ENCODE results near the gene ACTL6A.
"Not testable (repeated sequence)": the region's sequence is repeated elsewhere in the genome, so short reads cannot be mapped to it uniquely, and the experiment has no call there.

GRCh38 chr3:179516461-179517251, 46.1 kb upstream of the ACTL6A start:
- TF ChIP-seq, protein P1, sequence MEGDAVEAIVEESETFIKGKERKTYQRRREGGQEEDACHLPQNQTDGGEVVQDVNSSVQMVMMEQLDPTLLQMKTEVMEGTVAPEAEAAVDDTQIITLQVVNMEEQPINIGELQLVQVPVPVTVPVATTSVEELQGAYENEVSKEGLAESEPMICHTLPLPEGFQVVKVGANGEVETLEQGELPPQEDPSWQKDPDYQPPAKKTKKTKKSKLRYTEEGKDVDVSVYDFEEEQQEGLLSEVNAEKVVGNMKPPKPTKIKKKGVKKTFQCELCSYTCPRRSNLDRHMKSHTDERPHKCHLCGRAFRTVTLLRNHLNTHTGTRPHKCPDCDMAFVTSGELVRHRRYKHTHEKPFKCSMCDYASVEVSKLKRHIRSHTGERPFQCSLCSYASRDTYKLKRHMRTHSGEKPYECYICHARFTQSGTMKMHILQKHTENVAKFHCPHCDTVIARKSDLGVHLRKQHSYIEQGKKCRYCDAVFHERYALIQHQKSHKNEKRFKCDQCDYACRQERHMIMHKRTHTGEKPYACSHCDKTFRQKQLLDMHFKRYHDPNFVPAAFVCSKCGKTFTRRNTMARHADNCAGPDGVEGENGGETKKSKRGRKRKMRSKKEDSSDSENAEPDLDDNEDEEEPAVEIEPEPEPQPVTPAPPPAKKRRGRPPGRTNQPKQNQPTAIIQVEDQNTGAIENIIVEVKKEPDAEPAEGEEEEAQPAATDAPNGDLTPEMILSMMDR (IDR thresholded peaks at IDR 0.05), result not testable (repeated sequence)
- not testable (repeated sequence) for TF ChIP-seq POLR2A (IDR thresholded peaks at IDR 0.05)

All from testis (tissue), 2 donors.